ENCODE results near the gene SCN5A. TPM values are rescaled to one million over a fixed set of nuclear protein-coding genes. Genes with fewer than 3 reads are reported as not detected.

Gene SCN5A
- total RNA-seq, 1 donor from 2014 or later = 4.2 TPM

DNA sequence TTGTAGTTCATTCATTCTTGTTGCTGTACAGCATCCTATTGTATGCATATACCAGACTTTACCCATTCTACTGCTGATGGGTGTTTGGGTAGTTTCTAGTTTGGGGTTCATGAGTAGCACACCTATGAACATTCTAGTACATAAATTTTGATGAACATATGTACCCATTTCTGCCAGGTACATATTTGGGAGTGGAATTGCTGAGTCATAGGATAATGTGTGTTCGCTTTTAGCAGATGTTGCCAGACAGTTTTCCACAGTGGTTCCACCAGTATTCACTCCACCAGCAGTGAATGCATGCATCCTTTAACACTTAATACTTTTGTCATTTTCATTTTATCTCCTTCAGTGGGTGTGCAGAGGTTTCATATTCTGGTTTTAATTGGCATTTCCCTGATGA, 3.4 kb upstream of the SCN5A start:
- no peaks in the 10 kb centered on the region for H3K9me3 Mint-ChIP-seq (ENCODE audit: low read depth)
- H3K4me1 Mint-ChIP-seq (ENCODE audit: low read depth) = peaks cover 13% of the 10 kb centered on the region
- TF ChIP-seq, protein P1, sequence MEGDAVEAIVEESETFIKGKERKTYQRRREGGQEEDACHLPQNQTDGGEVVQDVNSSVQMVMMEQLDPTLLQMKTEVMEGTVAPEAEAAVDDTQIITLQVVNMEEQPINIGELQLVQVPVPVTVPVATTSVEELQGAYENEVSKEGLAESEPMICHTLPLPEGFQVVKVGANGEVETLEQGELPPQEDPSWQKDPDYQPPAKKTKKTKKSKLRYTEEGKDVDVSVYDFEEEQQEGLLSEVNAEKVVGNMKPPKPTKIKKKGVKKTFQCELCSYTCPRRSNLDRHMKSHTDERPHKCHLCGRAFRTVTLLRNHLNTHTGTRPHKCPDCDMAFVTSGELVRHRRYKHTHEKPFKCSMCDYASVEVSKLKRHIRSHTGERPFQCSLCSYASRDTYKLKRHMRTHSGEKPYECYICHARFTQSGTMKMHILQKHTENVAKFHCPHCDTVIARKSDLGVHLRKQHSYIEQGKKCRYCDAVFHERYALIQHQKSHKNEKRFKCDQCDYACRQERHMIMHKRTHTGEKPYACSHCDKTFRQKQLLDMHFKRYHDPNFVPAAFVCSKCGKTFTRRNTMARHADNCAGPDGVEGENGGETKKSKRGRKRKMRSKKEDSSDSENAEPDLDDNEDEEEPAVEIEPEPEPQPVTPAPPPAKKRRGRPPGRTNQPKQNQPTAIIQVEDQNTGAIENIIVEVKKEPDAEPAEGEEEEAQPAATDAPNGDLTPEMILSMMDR (IDR thresholded peaks at IDR 0.05; ENCODE audit: unreplicated experiment) = no peak
- peaks cover 32% of the 10 kb centered on the region for H3K27me3 Mint-ChIP-seq
- H3K27ac Mint-ChIP-seq = no peak overlapping the region
- no peak overlapping the region for H3K4me3 Mint-ChIP-seq (ENCODE audit: low read depth)
- H3K36me3 Mint-ChIP-seq (ENCODE audit: insufficient read depth) = no peaks in the 10 kb centered on the region
- DNase-seq (ENCODE audit: low spot score, unreplicated experiment) = no peak

DNA sequence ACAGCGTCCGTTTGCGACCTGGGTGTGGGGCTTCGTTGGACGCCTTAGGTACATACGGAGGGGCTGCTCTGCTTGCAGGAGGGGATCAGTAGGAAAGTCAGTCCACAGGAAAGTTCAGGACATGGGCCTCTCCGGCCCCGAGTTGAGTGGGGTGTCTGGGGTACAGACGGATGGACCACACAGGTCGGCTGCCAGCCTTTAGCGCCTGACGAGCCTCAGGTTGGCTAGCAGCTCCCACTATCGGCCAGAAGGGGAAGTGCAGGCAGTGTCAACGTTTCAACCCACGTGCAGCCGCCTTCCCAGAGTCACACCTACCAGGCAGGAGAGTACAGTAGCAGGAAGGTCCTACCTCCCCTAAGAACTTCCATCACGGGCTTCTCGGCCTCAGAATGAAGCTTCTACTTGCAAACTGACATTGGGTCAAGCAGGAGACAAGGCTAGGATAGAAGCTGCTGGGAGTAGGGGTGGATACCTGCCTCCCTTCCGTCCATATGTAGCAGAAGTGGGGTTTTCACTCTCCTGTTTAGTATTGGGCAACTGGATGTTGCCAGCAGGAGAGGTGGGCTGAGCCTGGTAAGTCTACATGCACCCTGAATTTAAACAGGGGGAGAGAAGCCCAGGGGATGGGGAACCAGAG, 1.8 kb upstream of the SCN5A start:
- H3K4me1 Mint-ChIP-seq (ENCODE audit: low read depth) = peaks cover 7% of the 10 kb centered on the region
- no peaks in the 10 kb centered on the region for H3K36me3 Mint-ChIP-seq (ENCODE audit: insufficient read depth)
- peak; percentile 52 for DNase-seq (ENCODE audit: low spot score, unreplicated experiment)
- no peaks in the 10 kb centered on the region for H3K9me3 Mint-ChIP-seq (ENCODE audit: low read depth)
- H3K4me3 Mint-ChIP-seq (ENCODE audit: low read depth) = no peak overlapping the region
- TF ChIP-seq, protein P1 (IDR thresholded peaks at IDR 0.05; ENCODE audit: unreplicated experiment) = peak; percentile 90
- no peak overlapping the region for H3K27ac Mint-ChIP-seq
- peaks cover 21% of the 10 kb centered on the region for H3K27me3 Mint-ChIP-seq

DNA sequence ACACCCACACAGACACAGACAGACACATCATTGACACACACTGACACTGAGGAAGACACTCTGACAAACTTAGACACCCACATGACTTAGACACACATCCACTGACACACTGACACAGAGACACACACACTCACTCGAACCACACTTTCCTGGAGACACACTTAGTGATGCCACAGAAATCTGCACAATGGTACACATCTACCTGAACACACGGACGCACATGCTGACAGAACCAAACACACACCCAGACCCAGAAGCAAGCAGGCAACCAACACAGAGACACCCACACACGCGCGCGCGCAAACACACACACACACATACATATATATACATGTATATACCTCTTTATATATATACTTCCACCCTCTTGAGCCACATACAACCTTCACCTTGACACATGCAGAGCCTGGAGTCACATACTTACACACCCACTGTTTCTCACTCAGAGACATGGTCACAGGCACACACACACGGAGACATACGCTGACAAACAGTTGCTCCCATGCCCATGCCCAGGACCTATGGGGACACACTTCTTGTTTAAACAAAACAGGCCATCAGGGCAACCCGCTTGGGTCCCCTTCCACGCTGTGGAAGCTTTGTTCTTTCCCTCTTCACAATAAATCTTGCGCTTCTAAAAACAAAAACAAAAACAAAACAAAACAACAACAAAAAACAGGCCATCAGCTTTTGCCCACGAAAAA, 913 bp upstream of the SCN5A start:
- H3K4me3 Mint-ChIP-seq (ENCODE audit: low read depth) = no peak overlapping the region
- H3K27ac Mint-ChIP-seq = no peak overlapping the region
- H3K4me1 Mint-ChIP-seq (ENCODE audit: low read depth) = peaks cover 4% of the 10 kb centered on the region
- peaks cover 15% of the 10 kb centered on the region for H3K27me3 Mint-ChIP-seq
- no peaks in the 10 kb centered on the region for H3K36me3 Mint-ChIP-seq (ENCODE audit: insufficient read depth)
- no peaks in the 10 kb centered on the region for H3K9me3 Mint-ChIP-seq (ENCODE audit: low read depth)
- DNase-seq (ENCODE audit: low spot score, unreplicated experiment) = no peak
- TF ChIP-seq, protein P1 (IDR thresholded peaks at IDR 0.05; ENCODE audit: unreplicated experiment) = no peak

DNA sequence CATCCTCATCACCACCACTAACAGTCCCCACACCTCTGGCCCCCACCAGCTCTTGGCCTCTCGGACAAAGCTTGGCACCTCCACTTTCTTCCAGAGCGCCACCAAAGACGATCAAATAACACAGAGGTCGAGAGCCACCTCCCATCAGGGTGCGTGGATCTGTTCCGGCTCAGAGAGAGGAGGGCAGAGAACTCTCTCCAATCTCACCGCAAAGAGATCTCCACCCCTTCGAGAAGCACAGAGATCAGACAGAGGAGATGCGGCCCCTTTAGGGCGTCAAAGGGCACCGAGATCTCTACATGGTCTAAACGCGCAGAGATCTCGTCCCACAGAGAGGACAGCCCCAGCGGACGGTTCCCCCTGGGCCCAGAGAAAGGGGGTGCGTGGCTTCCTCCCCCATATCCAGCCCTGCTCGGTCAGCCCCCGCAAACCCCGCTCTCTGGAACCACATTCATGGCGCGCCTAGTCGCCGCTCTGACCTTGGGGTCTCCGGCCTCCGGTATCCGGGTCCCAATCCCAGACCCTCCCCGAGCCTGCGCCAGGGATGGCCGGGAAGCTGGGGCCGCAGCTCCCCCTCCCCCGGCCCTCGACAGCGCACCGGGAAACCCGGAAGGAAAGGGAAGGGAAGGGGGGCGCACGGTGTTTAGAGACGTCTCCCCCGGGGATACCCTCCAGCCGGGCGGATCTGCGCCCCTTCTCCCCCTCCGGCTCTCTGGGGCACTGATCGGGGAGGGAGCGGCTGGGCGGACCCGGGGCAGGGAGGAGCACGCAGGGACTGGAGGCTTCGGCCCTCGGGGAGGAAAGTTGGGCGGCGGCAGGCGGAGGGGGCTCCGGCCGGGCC, 608 bp downstream of the SCN5A start:
- peak overlapping the region; percentile 70 for H3K4me3 Mint-ChIP-seq (ENCODE audit: low read depth)
- no peaks in the 10 kb centered on the region for H3K36me3 Mint-ChIP-seq (ENCODE audit: insufficient read depth)
- no peak for DNase-seq (ENCODE audit: low spot score, unreplicated experiment)

More for the DNA sequence above, 608 bp downstream of the SCN5A start:
- TF ChIP-seq, protein P1 (IDR thresholded peaks at IDR 0.05; ENCODE audit: unreplicated experiment) = no peak
- Mint-ChIP-seq H3K4me1 (ENCODE audit: low read depth) (peaks cover 2% of the 10 kb centered on the region), H3K27me3 (peaks cover 15% of the 10 kb centered on the region), H3K27ac (no peak overlapping the region), H3K9me3 (ENCODE audit: low read depth) (no peaks in the 10 kb centered on the region)
